Measurements from ENCODE around the gene PRDM7. TPM values are rescaled to one million over a fixed set of nuclear protein-coding genes. Genes with fewer than 3 reads are reported as not detected.

The PRDM7 gene
- total and polyA plus RNA-seq, 2 of the 8 experiments (the other 6 are each of a cell fraction or from before 2014, with no cell fraction given) = 0.02 TPM; not detected in 1

DNA sequence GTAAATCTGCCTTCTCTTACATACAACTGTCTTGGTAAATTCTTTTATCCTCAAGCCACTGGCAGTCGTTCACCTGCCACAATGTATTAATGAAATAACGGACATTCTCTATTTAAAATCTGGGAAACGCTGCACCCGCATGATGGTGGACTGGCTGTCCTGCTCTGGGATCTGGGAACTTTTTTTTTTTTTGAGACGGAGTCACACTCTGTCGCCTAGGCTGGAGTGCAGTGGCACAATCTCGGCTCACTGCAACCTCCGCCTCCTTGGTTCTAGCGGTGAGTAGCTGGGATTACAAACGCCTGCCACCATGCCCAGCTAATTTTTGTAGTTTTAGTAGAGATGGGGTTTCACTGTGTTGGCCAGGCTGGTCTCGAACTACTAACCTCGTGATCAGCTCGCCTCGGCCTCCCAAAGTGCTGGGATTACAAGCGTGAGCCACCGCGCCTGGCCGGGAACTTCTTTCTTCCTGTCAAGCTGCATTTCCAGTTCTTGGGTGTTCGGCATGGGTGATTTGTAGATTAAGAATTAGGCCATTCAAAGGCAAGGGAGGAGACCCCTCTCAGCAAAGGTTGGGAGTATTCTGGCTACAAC is 28.3 kb downstream of the PRDM7 start:
- Histone ChIP-seq H3K4me2 (ENCODE audit: insufficient read depth in 1 of 2, low read depth in 2 of 2, low read length in 2 of 2) (no peak overlapping the region), H4K91ac (replicated peaks; ENCODE audit: insufficient read length, low read length) (no peak overlapping the region), H2BK12ac (ENCODE audit: low read depth, low read length) (no peak overlapping the region), H3K27ac (ENCODE audit: low read depth, low read length) (no peak overlapping the region), H3K4me1 (replicated peaks in 1 of 4; ENCODE audit: control insufficient read depth in 3 of 4, insufficient read depth in 4 of 4, low read length in 3 of 4) (peaks cover 0 to 11% (median 8%) of the 10 kb centered on the region in 4 experiments; a peak in 6 of 7 replicates), H4K20me1 (replicated peaks in 1 of 2; ENCODE audit: control insufficient read depth in 1 of 2, insufficient read depth in 2 of 2, low read length in 2 of 2) (no peaks in the 10 kb centered on the region), H3K4me3 (ENCODE audit: extremely low read depth in 1 of 4, insufficient read depth in 2 of 4, low read depth in 3 of 4, low read length in 4 of 4) (no peak overlapping the region), H2BK15ac (ENCODE audit: low read length) (no peak overlapping the region), H4K5ac (ENCODE audit: insufficient read length, low read depth, low read length) (no peak overlapping the region), H2BK120ac (replicated peaks; ENCODE audit: low read depth, low read length) (no peak overlapping the region), H3K9ac (replicated peaks in 1 of 4; ENCODE audit: extremely low read depth in 1 of 4, low read depth in 3 of 4, low read length in 3 of 4) (no peak overlapping the region), H3K23me2 (ENCODE audit: low read depth, low read length) (no peaks in the 10 kb centered on the region), H2BK5ac (ENCODE audit: low read depth, low read length) (no peak overlapping the region), H3K27me3 (replicated peaks in 1 of 4; ENCODE audit: control insufficient read depth in 3 of 4, extremely low read depth in 1 of 4, insufficient read depth in 3 of 4, low read length in 3 of 4) (no peaks in the 10 kb centered on the region), H3K9me3 (ENCODE audit: insufficient read depth in 2 of 2, low read depth in 1 of 2, low read length in 1 of 2) (peaks cover 6 to 14% of the 10 kb centered on the region in 2 experiments; a peak in 3 of 4 replicates), H3K56ac (replicated peaks; ENCODE audit: insufficient read length, low read depth, low read length) (no peak overlapping the region), H3K36me3 (ENCODE audit: control insufficient read depth in 2 of 4, insufficient read depth in 4 of 4, low read length in 3 of 4) (no peaks in the 10 kb centered on the region), H3K79me1 (ENCODE audit: low read depth, low read length) (0 out of 2 replicates have a peak, but pooled peaks cover 2% of the 10 kb centered on the region), H2BK20ac (ENCODE audit: low read length) (no peak overlapping the region), H3K14ac (ENCODE audit: insufficient read length) (no peak overlapping the region), H2AK5ac (ENCODE audit: low read depth, low read length) (no peak overlapping the region), H3K23ac (ENCODE audit: insufficient read length) (no peak overlapping the region), H4K8ac (ENCODE audit: extremely low read depth, insufficient read depth, low read length) (no peak overlapping the region), H2AFZ (ENCODE audit: low read length) (no peak overlapping the region), H3K4ac (replicated peaks; ENCODE audit: insufficient read length, low read depth, low read length) (no peak overlapping the region), H3K79me2 (ENCODE audit: control insufficient read depth in 1 of 2, insufficient read depth in 2 of 2, low read length in 2 of 2) (no peaks in the 10 kb centered on the region), H3K18ac (ENCODE audit: extremely low read depth, low read length) (no peak overlapping the region)
- WGBS, 2 experiments (ENCODE audit: extremely low coverage in 1 of 2, insufficient coverage in 1 of 2, insufficient read length in 1 of 2, insufficient replicate concordance in 2 of 2, low coverage in 1 of 2, low lambda C conversion rate in 2 of 2, missing lambda C conversion rate in 1 of 2) = 93% methylated on average over 19 of the region's 19 CpGs; no CpG with 5 or more reads in 1 of the 2 experiments
- FAIRE-seq = no peak
- CTCF ChIA-PET (ENCODE audit: partially characterized antibody) = no interaction called here
- DNase-seq (ENCODE audit: low read depth in 1 of 2, low spot score in 2 of 2) = no peak
- POLR2A ChIA-PET (ENCODE audit: partially characterized antibody) = interaction anchor here (1.3 kb wide), 1 partner anchor 75 kb away, joined by 3 read pairs; no protein-coding TSS in a partner anchor
- no peak for TF ChIP-seq CBX5 (IDR thresholded peaks at IDR 0.05; ENCODE audit: low read depth, low read length)
- no peak for TF ChIP-seq SIN3A (conservative IDR thresholded peaks at IDR 0.05 in 1 of 2, IDR thresholded peaks at IDR 0.05 in 1 of 2; ENCODE audit: low read depth in 1 of 2, low read length in 2 of 2)

All from H1 (cell line).